HG03108 (cell line): ENCODE results near the gene MED8.

Source experiments
- ATAC-seq: cut with Tn5 transposase; IDR thresholded peaks from one replicate; pipeline ENCODE4 v1.9.1; 2021; ENCODE audit warnings: moderate library complexity; ENCODE audit not compliant: unreplicated experiment

MED8 gene

GRCh38 chr1:43389326-43390313, at the start of gene MED8, which contains the start of gene SZT2:
TSS of gene MED8 (minus strand) at chr1:43389800. CDS start at chr1:43389764, 36 bp downstream.
TSS of gene SZT2 (plus strand) at chr1:43389899. CDS start at chr1:43389969, 70 bp downstream.
- peak; percentile 89 for ATAC-seq

GRCh38 chr1:43438953-43439581, 49.5 kb upstream of the MED8 start:
- ATAC-seq, result no peak

GRCh38 chr1:43438576-43438952, 49.0 kb upstream of the MED8 start:
- no peak for ATAC-seq

- no peak for ATAC-seq
Observed at GRCh38 chr1:43438006-43438405, 48.4 kb upstream of the MED8 start.

GRCh38 chr1:43437031-43437973, 47.7 kb upstream of the MED8 start:
- no peak for ATAC-seq

- no peak for ATAC-seq
Observed at GRCh38 chr1:43436371-43436770, 46.8 kb upstream of the MED8 start.

GRCh38 chr1:43435146-43436145, 45.8 kb upstream of the MED8 start:
- ATAC-seq, result no peak

GRCh38 chr1:43434256-43434655, 44.7 kb upstream of the MED8 start:
- ATAC-seq, result no peak

- no peak for ATAC-seq
Observed at GRCh38 chr1:43432907-43433306, 43.3 kb upstream of the MED8 start.

GRCh38 chr1:43432171-43432860, 42.7 kb upstream of the MED8 start:
- ATAC-seq, result no peak

GRCh38 chr1:43431676-43432075, 42.1 kb upstream of the MED8 start:
- no peak for ATAC-seq

GRCh38 chr1:43430831-43431230, 41.2 kb upstream of the MED8 start:
- no peak for ATAC-seq

GRCh38 chr1:43427941-43428340, 38.3 kb upstream of the MED8 start:
- ATAC-seq, result no peak

- ATAC-seq, result no peak
Observed at GRCh38 chr1:43427524-43427923, 37.9 kb upstream of the MED8 start.

- ATAC-seq, result no peak
Observed at GRCh38 chr1:43426221-43426620, 36.6 kb upstream of the MED8 start.

- no peak for ATAC-seq
Observed at GRCh38 chr1:43425045-43425444, 35.4 kb upstream of the MED8 start.

GRCh38 chr1:43423672-43424550, 34.3 kb upstream of the MED8 start:
- ATAC-seq, result no peak

GRCh38 chr1:43422995-43423671, 33.5 kb upstream of the MED8 start:
- ATAC-seq, result no peak
